ENCODE measurements around the gene PCDHGB5.

Gene PCDHGB5

DNA sequence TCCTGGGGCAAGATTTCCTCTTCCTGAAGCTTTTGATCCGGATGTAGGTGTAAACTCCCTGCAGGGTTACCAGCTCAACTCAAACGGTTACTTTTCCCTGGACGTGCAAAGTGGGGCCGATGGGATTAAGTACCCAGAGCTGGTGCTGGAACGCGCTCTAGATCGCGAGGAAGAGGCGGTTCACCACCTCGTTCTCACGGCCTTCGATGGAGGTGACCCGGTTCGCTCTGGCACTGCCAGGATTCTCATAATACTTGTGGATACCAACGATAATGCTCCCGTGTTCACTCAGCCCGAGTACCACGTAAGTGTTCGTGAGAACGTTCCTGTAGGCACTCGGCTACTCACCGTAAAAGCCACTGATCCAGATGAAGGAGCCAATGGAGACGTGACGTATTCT, 42.1 kb upstream of the PCDHGB5 start:
- H4K20me1 ChIP-seq (ENCODE audit: insufficient read depth) = no peaks in the 10 kb centered on the region
- no peak overlapping the region for H3K27ac ChIP-seq
- H3K4me2 ChIP-seq = no peak overlapping the region
- no peak overlapping the region for H3K9ac ChIP-seq
- no peaks in the 10 kb centered on the region for H3K4me1 ChIP-seq (ENCODE audit: low read depth, poor library complexity, severe bottlenecking)
- H3K27me3 ChIP-seq (ENCODE audit: insufficient read depth, low read depth) = no peaks in the 10 kb centered on the region
- no peaks in the 10 kb centered on the region for H3K79me2 ChIP-seq (ENCODE audit: insufficient read depth, low read depth)
- TF ChIP-seq, protein P1, sequence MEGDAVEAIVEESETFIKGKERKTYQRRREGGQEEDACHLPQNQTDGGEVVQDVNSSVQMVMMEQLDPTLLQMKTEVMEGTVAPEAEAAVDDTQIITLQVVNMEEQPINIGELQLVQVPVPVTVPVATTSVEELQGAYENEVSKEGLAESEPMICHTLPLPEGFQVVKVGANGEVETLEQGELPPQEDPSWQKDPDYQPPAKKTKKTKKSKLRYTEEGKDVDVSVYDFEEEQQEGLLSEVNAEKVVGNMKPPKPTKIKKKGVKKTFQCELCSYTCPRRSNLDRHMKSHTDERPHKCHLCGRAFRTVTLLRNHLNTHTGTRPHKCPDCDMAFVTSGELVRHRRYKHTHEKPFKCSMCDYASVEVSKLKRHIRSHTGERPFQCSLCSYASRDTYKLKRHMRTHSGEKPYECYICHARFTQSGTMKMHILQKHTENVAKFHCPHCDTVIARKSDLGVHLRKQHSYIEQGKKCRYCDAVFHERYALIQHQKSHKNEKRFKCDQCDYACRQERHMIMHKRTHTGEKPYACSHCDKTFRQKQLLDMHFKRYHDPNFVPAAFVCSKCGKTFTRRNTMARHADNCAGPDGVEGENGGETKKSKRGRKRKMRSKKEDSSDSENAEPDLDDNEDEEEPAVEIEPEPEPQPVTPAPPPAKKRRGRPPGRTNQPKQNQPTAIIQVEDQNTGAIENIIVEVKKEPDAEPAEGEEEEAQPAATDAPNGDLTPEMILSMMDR (conservative IDR thresholded peaks at IDR 0.05; ENCODE audit: low read depth, low read length) = no peak
- no peak overlapping the region for H2AFZ ChIP-seq (ENCODE audit: low read depth)
- H3K4me3 ChIP-seq (IDR thresholded peaks at IDR 0.05; ENCODE audit: insufficient read depth, low read depth, low read length) = no peak overlapping the region
- H3K36me3 ChIP-seq (ENCODE audit: insufficient read depth) = no peaks in the 10 kb centered on the region

DNA sequence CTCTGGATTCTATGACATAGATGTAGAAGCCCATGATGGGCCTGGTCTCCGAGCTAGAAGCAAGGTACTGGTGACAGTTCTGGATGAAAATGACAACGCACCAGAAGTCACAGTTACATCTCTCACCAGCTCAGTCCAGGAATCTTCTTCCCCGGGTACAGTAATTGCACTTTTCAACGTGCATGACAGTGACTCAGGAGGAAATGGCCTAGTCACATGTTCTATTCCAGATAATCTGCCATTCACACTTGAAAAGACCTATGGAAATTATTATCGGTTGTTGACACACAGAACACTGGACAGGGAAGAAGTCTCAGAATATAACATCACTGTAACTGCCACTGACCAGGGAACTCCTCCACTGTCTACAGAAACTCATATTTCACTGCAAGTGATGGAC, 41.6 kb upstream of the PCDHGB5 start:
- H3K4me1 ChIP-seq (ENCODE audit: low read depth, poor library complexity, severe bottlenecking) = no peaks in the 10 kb centered on the region
- no peaks in the 10 kb centered on the region for H3K27me3 ChIP-seq (ENCODE audit: insufficient read depth, low read depth)
- H3K79me2 ChIP-seq (ENCODE audit: insufficient read depth, low read depth) = no peaks in the 10 kb centered on the region
- H3K27ac ChIP-seq = no peak overlapping the region
- no peak overlapping the region for H3K4me2 ChIP-seq
- no peaks in the 10 kb centered on the region for H3K36me3 ChIP-seq (ENCODE audit: insufficient read depth)
- no peak overlapping the region for H3K4me3 ChIP-seq (IDR thresholded peaks at IDR 0.05; ENCODE audit: insufficient read depth, low read depth, low read length)
- TF ChIP-seq, protein P1 (conservative IDR thresholded peaks at IDR 0.05; ENCODE audit: low read depth, low read length) = no peak
- no peaks in the 10 kb centered on the region for H4K20me1 ChIP-seq (ENCODE audit: insufficient read depth)
- H3K9ac ChIP-seq = no peak overlapping the region
- H2AFZ ChIP-seq (ENCODE audit: low read depth) = no peak overlapping the region

DNA sequence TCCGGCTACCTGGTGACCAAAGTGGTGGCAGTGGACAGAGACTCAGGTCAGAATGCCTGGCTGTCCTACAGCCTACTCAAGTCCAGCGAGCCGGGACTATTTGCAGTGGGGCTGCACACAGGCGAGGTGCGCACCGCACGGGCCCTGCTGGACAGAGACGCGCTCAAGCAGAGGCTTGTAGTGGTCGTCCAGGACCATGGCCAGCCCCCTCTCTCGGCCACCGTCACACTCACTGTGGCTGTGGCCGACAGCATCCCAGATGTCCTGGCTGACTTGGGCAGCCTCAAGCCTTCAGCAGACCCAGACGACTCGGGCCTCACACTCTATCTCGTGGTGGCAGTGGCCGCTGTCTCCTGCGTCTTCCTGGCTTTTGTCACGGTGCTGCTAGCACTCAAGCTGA, 40.8 kb upstream of the PCDHGB5 start:
- Histone ChIP-seq H3K36me3 (ENCODE audit: insufficient read depth) (no peaks in the 10 kb centered on the region), H3K4me2 (no peak overlapping the region), H3K79me2 (ENCODE audit: insufficient read depth, low read depth) (no peaks in the 10 kb centered on the region), H3K4me1 (ENCODE audit: low read depth, poor library complexity, severe bottlenecking) (no peaks in the 10 kb centered on the region), H2AFZ (ENCODE audit: low read depth) (no peak overlapping the region), H4K20me1 (ENCODE audit: insufficient read depth) (no peaks in the 10 kb centered on the region), H3K27me3 (ENCODE audit: insufficient read depth, low read depth) (no peaks in the 10 kb centered on the region), H3K9ac (no peak overlapping the region), H3K27ac (no peak overlapping the region), H3K4me3 (IDR thresholded peaks at IDR 0.05; ENCODE audit: insufficient read depth, low read depth, low read length) (no peak overlapping the region)
- TF ChIP-seq, protein P1 (conservative IDR thresholded peaks at IDR 0.05; ENCODE audit: low read depth, low read length) = no peak

DNA sequence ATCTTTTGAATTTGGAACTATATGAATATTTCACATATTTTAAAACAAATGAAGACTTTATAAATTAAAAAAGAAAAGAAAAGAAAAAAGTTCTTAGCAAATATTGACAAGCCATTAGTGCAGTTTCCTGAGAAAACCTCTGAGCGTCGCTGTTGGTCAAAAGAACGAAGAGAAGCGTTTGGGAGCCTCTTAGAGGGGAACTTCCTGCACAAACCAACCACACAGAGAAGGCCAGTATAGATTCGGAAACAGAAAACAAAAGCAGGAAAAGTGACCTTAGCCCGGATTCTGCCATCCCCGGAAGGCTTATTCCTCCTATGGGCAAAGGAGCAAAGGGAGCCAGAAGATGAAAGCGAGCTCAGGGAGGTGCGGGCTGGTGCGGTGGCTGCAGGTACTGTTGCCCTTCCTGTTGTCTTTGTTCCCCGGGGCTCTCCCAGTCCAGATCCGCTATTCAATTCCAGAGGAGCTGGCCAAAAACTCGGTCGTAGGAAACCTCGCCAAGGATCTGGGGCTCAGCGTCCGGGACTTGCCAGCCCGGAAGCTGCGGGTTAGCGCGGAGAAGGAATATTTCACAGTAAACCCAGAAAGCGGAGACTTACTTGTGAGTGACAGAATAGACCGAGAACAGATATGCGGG, 37.8 kb upstream of the PCDHGB5 start, which contains the start of gene PCDHGB2:
PCDHGB2 (plus strand) TSS at position 205 of the 637 bp plus-strand sequence; CDS start at position 347, 142 bp downstream.
- no peaks in the 10 kb centered on the region for H3K79me2 ChIP-seq (ENCODE audit: insufficient read depth, low read depth)
- H3K27ac ChIP-seq = no peak within 1 kb of the TSS
- H4K20me1 ChIP-seq (ENCODE audit: insufficient read depth) = no peaks in the 10 kb centered on the region
- no peaks in the 10 kb centered on the region for H3K27me3 ChIP-seq (ENCODE audit: insufficient read depth, low read depth)
- H3K9ac ChIP-seq = no peak within 1 kb of the TSS
- H3K4me2 ChIP-seq = no peak within 1 kb of the TSS
- no peaks in the 10 kb centered on the region for H3K4me1 ChIP-seq (ENCODE audit: low read depth, poor library complexity, severe bottlenecking)
- H2AFZ ChIP-seq (ENCODE audit: low read depth) = no peak within 1 kb of the TSS
- H3K4me3 ChIP-seq (IDR thresholded peaks at IDR 0.05; ENCODE audit: insufficient read depth, low read depth, low read length) = no peak within 1 kb of the TSS
- TF ChIP-seq, protein P1 (conservative IDR thresholded peaks at IDR 0.05; ENCODE audit: low read depth, low read length) = no peak
- no peaks in the 10 kb centered on the region for H3K36me3 ChIP-seq (ENCODE audit: insufficient read depth)
